Fibroblast of skin of left quadriceps (primary cell): ENCODE results near the gene FGF19.

ENCODE experiments used
- DNase-seq, 2 experiments: peaks; one replicate each; pipeline ENCODE4 v3.0.0-alpha.2; 2013; ENCODE audit warnings: low read depth in 2 of 2

FGF19 gene, protein sequence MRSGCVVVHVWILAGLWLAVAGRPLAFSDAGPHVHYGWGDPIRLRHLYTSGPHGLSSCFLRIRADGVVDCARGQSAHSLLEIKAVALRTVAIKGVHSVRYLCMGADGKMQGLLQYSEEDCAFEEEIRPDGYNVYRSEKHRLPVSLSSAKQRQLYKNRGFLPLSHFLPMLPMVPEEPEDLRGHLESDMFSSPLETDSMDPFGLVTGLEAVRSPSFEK

DNA sequence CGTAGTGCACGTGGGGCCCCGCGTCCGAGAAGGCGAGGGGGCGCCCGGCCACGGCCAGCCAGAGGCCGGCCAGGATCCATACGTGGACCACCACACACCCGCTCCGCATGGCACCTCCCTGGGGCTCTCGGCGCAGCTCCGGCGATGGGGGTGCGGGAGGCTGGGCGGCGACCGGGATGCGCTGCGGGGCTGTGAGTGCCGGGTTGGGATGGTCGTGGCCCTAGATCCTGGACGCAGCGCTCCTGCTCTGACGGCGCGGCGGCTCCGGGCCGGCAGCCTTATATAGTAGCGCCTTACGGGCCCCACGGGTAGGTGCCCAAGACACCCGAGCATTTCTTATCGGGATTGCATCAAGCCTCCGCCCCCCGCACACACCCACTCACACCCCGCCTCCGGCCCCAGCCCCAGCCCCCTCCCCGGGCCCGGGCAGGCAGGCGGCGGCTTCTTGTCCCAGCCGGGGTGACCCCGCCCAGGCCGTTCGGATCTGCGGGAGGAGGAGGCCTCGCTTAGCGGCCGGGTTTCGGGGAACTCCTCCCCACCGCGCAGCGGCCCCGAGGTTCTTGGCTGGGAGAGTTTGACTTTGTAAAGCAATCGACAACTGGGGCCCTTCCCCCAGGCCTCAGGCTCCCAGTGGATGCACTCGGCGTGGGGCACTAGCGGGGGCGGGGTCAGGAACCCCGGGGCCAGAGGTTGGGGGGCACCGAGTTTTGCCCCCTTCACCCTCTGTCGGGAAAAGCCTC is at the start of gene FGF19:
Gene FGF19, minus strand, starts transcription at position 255 of the 740 bp plus-strand sequence. Its CDS starts 146 bp downstream, at position 109.
- no peak for DNase-seq

DNA sequence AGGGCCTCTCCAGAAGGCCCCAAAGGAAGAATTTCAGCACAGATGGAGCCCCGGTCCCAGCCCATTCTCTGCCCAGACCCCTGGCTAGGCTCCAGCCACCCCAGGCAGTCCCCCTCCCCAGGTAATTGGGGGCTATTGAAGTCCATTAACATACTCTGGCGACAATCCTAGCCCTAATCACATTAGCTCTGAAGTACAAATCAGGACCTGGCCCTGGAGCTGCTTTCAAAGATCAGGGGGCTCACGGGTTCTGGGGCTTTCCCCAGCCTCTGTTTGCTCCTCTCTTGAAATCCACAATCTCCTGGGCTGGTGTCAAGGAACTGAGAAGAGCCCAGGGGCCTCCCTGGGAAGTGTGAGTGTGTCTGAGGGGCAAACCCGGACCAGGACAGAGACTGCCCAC is 49.1 kb upstream of the FGF19 start:
- no peak for DNase-seq

DNA sequence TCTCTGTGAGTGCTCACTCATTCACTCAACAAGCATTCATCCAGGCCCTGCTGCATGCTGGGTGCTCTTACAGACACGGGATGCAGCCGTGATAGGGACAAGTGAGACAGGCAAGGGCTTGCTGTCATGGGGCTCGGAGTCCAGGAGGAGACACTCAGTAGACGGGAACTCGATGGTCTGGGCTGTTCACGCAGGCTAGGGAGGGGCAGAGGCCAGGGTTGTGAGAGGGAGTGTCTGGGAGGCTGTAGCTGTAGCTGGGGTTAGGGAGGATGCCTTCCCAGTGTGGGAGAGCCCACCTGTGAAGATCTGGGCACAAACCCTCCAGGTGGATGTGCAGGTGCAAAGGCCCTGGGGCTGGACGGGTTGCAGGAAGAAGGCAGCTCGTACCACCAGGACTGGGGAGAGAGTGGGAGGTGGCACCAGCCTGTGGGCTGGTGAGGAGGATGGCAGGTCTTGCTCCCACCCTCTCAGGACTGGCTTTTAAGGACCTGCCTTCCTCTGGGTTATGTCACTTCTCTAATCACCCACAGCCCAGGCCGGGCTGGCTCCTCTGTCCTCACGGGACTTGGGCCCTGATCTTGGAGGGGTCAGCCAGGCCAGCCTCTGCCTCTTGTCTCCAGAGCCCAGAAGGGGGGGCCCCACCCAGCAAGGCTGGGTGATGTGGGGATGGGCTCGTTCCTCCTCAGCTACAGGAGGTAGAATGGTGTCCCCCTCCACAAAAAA is 47.2 kb upstream of the FGF19 start:
- no peak for DNase-seq

DNA sequence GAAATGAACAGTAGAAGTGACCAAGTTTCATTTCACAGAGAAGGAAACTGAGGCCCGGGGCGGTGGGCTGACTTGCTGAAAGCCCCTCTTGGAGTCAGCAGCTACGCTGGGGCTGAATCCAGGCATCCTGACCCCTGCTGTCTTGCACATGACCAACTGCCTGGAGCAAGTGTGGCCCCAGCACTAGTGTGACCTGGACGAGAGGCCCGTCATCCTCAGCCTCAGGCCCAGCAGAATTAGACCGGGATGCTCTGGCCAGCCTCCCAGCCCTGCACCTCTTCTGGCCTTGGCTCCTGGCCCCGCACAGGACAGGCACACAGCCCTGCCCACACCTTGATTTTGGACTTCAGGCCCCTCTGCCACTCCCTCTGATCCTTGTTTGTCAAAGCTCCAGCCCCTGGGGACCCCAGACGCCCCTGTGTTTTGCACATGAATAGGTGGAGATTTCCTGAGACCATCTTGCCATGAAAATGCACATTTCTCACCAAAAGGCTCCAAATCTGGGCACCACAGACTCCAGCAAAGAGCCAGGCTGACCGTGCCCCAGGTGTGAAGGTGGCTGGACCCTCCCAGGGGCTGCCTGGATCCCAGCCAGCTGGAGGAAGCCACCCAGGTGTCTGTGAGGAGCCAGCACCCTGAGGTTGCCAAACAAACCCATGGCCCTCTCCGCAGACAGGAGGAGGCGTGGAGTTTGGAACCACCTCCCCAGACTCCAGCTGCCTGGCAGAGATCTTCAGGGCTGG is 46.5 kb upstream of the FGF19 start:
- DNase-seq = no peak

DNA sequence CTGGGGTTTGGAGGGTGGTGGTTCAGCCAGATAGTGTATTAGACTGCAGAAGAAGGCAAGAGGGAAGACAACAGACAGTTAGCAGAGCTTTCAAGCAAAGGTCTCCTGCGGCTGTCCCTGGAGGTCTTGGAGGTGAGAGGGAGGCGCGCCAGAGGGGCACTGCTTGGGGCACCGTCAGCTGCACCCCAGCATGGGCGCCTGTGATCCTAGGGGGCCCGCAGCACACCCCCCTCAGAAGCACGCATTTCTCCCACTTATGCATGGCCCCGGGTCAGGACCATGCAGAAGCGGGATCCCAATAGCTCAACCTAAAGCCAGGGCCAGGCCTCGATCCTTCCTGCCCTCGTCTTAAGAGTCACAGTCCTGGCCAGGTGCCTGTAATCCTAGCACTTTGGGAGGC is 44.8 kb upstream of the FGF19 start:
- DNase-seq = no peak

DNA sequence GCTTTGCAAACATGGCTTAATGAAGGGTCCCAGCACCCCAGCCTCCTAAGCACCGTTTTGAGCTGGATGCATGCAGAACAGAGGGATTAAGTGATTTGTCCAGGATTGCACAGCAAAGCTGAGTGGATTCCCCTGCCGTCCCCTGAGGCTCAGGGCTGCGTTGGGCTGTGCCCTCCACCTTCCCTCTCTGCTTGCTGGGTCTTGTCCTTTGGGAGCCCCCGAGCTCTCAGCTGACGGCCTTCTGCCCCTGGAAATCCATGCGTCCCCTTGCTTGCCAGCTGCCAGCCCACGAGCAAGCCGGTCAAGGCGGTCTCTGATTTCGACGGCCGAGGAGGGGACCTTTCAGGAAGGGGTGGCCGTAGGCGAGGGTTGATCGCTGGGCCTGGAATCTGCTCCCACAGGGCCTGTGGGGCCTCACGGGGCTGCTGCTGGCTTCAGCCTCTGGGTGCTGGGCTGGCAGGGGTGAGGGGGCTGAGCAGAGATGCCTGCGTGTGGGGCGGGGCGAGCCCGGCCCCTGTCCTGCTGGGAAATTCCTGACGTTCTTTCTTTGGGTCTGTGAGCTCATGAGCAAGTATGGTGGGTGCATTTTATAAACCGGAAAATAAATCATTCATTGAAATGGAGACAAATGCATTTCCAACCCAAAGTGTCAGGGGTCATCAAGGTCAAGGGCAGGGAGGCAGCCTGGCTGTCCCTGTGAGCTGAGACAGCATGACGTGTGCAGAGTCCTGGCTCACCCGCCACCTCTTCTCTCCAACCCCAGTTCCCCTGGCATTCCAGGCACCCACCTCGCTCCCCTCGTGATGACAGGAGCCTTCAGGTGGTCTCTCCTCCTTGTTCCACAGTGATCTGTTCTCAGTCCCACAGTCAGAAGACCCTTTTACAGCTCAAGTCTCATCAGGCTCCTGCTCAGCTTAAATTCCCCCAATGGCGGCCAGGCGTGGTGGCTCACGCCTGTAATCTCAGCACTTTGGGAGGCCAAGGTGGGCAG is 43.2 kb upstream of the FGF19 start:
- DNase-seq = peak in 1 of 2 experiments; percentile 1

DNA sequence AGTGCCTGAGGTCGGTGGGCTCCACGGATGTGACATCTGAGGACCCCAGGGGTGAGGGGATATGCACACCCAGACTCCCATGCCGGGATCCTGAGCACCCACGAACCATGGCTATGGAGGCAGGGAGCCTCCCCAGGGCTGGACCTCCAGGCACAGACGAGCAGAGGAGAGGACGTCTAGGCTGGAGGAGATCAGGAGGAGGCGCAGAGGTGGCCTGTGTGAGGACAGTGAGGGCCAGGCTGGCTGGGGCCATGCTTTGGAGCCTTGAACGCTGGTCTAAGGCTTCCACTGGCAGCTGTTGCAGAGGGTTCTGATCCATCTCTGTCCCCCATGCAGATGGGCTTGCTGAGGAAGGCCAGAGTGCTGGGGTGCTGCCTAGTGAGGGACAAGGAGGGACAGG is 42.3 kb upstream of the FGF19 start:
- no peak for DNase-seq

DNA sequence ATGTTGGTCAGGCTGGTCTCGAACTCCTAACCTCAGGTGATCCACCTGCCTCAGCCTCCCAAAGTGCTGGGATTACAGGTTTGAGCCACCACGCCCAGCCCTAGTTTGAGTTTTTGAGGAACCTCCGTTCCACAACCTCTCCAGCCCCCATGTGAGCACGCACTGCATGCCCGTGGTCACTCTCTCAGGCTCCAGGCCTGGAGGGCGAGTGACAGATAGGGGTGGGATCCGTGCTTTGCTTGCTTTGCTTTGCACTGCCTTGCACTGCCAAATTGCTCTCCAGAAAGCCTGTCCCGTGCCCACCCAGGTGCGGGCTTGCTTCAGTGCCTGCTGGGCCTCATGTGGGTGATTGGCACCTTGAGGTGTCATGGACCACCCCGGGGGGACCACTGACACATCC is 41.4 kb upstream of the FGF19 start:
- no peak for DNase-seq

DNA sequence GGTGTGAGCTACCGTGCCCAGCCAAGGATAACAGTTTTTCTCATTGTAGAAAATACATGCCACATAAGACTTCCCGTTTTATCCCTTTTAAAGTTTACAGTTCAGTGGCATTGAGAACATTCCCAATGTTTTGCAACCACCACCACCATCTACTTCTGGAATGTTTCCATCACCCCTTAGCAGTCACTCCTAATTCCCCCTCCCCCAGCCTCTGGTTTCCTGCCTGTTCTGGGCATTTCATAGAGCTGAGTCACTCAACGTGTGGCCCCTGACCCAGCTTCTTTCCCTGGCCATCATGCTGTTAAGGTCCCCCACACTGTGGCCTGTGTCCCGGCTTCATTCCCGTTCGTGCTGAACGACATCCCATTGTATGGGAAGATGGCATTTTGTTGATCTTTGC is 40.6 kb upstream of the FGF19 start:
- peak; percentile 63 to 68 for DNase-seq

DNA sequence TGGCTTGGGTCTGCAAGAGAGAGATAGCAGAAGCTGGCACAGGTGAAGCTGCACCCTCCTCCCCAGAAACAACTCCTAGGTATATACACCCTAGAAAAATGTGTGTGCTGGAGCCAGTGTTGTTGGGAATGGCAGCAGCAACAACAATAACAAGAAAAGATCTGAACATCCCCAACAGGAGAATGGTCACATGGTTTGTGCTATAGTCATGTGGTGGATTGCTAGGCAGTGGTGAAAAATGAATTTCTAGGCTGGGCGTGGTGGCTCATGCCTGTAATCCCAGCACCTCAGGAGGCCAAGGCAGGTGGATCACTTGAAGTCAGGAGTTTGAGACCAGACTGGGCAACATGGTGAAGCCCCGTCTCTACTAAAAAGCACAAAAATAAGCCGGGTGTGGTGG is 31.0 kb upstream of the FGF19 start:
- DNase-seq = no peak

DNA sequence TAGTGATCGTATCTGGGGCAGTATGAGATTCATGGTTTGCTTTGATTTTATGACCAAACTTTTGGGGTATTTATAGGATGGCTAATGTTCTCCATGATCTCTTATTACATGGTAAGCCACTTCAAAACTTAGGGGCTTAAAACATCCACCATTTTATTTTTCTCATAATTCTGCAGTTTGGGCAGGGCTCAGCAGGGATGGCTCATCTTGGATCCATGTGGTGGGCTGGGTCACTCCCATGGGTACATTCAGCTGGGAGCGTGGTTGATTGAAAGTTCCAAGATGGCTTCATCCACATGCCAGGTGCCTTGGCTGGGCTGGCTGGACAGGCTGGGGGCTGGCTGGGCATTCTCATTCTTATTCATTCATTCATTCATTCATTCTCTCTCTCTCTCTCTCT is 30.5 kb upstream of the FGF19 start:
- no peak for DNase-seq

DNA sequence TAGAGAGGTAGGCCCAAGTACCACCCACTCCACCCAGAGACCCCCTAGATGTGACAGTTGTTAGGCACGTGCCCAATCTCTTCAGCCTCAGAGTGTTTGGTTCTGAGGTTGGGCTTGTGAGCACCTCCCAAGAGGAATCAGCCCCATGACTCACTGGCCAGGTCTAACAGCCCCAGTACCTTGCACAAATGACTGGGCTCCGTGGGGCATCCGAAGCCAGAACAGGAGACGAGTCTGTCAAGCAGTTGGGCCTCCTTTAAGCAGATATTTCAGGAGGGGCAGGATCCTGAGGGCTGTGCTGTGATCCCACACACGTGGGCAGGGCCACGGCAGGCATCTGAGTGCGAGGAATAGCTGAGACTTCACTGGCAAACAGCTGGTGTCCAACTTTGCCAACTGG is 29.1 kb upstream of the FGF19 start:
- no peak for DNase-seq

DNA sequence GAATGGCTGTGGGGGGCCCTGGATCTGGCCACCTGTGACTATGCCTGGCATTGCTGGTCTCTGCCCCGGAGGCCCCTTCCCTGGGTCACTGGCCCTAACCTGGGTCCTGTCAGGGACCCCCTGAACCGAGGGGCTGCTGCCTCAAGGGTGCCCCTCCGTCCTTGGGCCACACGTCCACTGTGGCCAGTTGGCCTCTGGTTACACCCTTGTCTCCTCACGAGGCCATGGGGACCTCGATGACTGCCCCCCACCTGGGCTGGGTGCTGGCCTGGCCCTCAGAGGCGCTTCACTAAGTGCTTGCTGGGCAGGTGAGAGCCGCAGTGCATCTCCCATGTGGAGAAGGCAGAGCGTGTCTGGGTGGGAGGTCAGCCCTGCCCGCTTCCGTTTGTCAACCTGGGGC is 27.3 kb upstream of the FGF19 start:
- no peak for DNase-seq

DNA sequence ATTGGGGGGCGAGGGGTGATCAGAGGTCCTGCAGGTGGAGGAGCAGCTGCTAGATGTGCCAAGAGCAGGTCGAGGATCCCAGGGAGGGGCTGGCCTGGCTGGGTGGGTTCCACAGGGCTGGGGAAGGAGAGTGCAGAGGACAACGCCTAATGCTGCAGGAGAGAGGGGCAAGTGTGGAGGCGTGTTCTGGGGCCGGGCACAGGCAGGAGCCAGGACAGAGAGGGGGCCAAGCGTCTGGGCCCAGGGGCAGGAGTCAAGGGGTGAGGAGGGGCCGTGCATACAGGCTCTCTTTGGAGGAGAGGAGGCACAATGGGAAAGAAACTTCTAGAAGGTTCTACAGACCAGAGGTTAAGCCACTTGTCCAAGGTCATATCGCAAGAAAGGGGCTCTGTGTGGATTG is 26.7 kb upstream of the FGF19 start:
- DNase-seq = no peak

DNA sequence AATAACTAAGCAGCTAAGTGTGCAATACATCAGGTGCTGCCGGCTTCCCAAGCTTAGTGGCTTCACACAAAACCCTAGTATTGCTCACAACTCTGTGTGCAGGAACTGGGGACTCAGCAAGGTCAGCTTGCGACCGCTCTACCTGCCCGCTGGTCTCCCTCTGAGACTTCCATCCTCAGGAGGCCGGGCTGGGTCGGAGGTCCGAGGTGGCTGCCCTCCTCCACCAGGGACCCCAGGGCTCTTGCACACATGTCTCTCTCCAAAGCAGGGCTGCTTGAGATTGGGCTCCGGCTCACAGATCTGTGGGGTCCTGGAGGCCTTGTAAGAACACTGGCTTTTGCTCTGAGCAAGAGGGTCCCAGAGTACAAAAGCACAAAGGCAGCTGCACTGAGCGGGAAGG is 25.4 kb upstream of the FGF19 start:
- no peak for DNase-seq

DNA sequence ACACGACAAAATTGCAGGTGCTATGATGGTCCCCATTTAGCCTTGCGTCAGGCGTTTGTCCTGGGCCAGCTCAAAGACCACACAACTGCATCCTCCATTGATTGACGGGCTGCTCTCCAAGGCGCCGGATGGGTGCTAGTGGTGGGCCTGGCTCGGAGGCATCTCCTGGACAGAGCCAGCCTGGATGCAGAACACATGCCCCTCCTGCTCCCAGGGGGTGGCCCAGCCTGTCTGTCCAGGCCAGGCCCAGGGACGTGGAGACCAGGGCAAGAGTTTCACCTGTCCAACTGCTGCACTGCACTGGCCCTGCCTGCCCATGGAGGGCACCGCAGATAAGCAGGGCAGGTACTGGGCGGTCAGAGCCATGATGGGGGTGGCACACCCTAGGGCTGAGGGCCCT is 23.4 kb upstream of the FGF19 start:
- no peak for DNase-seq

DNA sequence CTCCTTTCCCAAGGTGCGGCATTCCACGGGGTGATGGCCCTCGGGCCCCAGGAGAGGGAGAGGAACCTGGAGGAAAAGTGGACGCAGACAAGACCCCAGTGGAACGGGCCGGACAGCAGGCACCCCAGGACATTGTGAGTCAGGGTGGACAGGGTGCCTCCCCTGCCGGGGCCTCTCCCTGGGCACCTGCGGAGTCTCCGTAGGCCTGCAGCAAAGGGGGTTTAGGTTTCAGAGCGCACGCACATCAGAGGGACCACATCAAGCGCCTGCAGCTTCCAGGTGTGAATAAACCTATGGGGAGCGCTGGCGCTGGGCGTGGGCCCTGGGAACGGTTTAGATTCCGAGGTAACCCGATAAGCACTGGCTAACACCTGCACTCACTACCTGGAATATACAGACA is 22.7 kb upstream of the FGF19 start:
- no peak for DNase-seq

DNA sequence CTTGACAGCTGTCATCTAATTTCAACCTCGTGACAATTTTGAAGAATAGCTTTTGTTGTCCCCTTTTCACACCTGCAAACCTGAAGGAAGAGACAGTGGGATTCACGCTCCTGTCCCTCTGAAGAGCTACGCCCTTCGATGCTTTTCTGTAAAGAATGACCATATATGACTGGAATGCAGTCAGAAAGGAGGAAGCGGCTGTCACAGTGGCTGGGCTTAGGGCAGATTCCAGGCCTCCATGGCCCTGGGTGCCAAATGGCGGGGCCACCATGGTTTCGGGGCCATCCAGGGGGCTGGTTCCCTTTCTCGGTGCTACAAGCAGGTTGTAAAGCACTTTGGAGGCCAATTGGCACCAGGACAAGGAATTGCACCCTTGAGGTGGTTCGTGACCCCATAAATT is 22.2 kb upstream of the FGF19 start:
- DNase-seq = no peak

DNA sequence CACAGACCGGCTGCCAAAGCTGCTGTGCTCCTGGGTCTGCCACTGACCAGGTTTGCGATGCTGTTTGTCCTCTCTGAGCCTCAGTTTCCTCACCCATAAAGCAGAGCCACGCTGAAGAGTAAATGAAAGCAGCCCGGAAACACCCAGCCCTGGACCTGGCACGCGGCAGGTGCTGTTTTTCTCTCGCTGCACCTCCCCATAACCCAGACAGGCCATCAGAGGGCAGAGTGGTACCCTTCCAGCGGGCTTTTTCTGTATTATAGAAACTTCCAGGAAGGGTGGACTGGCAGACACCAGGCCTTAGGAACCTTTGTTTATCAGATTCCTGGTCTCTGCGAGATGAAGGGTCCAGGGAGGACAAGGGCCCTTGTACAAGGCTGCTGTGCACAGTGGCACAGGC is 17.9 kb upstream of the FGF19 start:
- DNase-seq = no peak

DNA sequence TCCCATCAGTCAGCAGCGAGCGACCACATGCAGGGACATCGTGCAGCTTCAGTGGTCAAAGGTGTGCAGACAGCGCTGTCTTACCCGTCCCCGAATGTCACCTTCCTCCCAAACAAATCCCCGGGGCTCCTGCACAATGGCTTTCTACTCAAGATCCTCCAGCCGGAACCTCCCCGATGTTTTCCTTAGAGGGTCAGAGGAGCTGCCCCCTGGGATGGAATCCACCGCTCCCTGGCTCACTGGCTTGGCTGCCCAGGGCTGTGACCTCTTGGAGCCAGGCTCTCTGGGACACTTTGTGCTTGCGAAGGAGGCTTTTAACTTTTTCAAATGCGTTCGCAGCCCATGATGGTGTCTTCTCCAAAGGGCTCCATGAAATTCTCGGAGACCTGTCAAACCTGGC is 17.3 kb upstream of the FGF19 start:
- DNase-seq = no peak

DNA sequence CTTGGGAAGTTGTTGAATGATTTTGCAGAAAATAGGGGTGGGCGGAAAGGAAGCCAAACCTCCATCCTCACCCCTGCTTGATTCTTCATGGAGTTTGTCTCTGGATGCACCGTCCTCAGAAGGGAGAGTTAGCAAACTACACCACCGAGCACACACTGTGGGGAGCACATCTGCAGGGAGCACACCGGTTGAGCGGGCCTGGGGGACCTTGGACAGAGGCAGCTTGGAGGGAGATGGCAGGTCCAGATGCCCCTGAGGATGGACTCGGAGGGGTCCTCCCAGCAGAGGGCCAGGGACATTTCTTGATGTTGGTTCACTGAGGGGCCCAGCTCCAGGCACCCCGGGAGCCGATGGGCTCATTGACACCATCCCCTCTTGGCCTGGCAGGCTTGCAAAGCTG is 15.1 kb upstream of the FGF19 start:
- no peak for DNase-seq
